Prostate gland (tissue), 2 donors: ENCODE measurements around the gene FBXL3.

Experiments used
- POLR2A ChIP-seq: fragments of 450-650 bp; IDR thresholded peaks from one replicate; pipeline ENCODE4 v1.6.1; 2016; ENCODE audit warnings: antibody characterized with exemption, mild to moderate bottlenecking
- POLR2AphosphoS5 ChIP-seq: sonication (generic); formaldehyde crosslinking; IDR thresholded peaks from one replicate; pipeline ENCODE4 v1.6.1; 2017; ENCODE audit warnings: antibody characterized with exemption
- TF ChIP-seq, protein P1 (sequence below), 4 experiments: fragments of 200-600 bp in 2 of 4; fragments of 450-650 bp in 2 of 4; sonication (generic) in 2 of 4; IDR thresholded peaks; 1 replicate in 3 of 4; 2 replicates in 1 of 4; pipeline ENCODE4 v1.5.1; 2016 to 2019; ENCODE audit warnings: antibody characterized with exemption in 4 of 4, mild to moderate bottlenecking in 2 of 4, moderate library complexity in 2 of 4

DNA sequence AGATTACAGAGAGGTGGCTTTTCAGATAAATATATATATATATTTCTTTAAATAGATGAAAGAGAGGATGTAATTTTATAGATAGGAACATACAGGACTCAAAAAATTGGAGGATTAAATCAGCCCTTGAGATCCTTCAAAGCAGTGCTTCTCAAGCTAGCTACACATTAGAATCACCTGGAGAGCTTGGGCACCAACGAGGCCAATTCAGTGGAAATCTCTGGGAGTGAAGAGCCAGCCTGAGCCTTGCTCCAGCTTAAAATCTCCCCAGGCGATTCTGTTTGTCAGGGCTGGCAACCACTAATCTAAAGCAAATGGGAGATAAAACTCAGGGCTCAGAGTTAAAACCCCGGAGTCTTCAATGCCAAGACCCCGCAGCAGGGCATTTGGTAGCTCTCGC, 50.0 kb downstream of the FBXL3 start:
- TF ChIP-seq, protein P1, sequence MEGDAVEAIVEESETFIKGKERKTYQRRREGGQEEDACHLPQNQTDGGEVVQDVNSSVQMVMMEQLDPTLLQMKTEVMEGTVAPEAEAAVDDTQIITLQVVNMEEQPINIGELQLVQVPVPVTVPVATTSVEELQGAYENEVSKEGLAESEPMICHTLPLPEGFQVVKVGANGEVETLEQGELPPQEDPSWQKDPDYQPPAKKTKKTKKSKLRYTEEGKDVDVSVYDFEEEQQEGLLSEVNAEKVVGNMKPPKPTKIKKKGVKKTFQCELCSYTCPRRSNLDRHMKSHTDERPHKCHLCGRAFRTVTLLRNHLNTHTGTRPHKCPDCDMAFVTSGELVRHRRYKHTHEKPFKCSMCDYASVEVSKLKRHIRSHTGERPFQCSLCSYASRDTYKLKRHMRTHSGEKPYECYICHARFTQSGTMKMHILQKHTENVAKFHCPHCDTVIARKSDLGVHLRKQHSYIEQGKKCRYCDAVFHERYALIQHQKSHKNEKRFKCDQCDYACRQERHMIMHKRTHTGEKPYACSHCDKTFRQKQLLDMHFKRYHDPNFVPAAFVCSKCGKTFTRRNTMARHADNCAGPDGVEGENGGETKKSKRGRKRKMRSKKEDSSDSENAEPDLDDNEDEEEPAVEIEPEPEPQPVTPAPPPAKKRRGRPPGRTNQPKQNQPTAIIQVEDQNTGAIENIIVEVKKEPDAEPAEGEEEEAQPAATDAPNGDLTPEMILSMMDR (IDR thresholded peaks at IDR 0.05): no peak
- no peak for TF ChIP-seq POLR2A
- no peak for TF ChIP-seq POLR2AphosphoS5
